GM19193 (cell line): ENCODE data around the gene GKN1.

ENCODE experiments used
- POLR2A ChIP-seq: IDR thresholded peaks from 4 replicates; pipeline ENCODE4 v1.6.1; 2011; ENCODE audit not compliant: insufficient read depth, insufficient read length; ENCODE audit errors: extremely low read depth

The GKN1 gene

GRCh38 chr2:68943581-68944568 lies 30.6 kb upstream of the GKN1 start:
- no peak for TF ChIP-seq POLR2A

- no peak for TF ChIP-seq POLR2A
Observed at GRCh38 chr2:68946117-68946516, 28.3 kb upstream of the GKN1 start.

DNA sequence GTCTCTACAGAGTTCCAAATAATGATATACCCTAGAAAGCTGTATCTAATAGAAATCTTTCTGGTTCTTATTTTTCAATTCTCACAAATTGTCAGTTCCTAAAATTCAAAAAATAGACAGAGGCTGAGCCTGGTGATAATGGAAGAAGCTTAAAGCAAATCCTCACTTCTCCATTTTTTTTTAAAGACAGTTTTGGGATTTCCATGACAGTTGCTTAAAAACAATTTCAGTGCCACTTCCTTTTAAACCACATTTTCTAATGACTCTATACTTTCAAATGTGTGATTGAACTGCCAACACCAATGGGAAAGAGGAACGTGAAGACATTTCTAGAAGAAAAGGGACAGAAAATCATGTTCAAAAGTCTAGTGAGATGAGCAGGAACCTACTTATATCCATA lies 25.7 kb upstream of the GKN1 start:
- TF ChIP-seq POLR2A = no peak

GRCh38 chr2:68951899-68952298 lies 22.5 kb upstream of the GKN1 start:
- TF ChIP-seq POLR2A = no peak

- no peak for TF ChIP-seq POLR2A
Observed at GRCh38 chr2:68952887-68953521, 21.4 kb upstream of the GKN1 start, which contains the start of gene GKN2. Gene GKN2, minus strand, starts transcription at chr2:68952893. Its CDS starts 32 bp downstream, at chr2:68952861.

DNA sequence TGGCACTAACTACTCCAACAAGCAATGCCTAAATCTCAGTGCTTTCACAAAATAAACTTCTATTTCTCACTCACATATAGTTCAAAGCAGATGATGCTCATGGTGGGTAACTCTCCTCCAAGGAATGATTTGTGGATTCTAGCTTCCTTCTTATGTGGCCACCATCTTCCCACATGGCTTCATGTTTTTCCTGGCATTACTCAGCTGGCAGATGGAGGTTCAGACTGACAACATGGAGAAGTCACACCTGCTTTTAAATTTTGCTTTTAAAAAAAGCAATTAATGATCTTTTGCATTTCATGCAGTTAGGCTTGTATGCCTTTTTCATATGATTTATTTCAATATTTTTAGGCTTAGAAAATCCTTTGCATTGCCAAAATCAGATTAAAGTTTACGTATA lies 15.4 kb upstream of the GKN1 start:
- TF ChIP-seq POLR2A = no peak

DNA sequence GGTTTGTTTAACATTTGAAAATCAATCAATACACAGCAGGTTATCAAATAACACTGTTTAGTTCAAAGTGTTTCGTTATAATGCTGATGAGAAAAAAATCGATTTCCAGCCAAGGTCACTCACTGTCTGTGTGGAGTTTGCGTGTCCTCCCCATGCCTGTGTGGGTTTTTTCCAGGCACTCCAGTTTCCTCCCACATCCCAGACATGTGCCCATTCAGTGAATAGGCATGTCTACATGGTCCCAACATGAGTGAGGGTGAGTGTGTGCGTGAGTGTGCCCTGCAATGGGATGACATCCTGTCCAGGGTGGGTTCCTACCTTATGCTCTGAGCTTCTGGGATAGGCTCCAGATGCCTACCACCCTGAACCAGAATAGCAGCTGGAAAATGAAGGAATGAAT lies 13.1 kb upstream of the GKN1 start:
- no peak for TF ChIP-seq POLR2A

DNA sequence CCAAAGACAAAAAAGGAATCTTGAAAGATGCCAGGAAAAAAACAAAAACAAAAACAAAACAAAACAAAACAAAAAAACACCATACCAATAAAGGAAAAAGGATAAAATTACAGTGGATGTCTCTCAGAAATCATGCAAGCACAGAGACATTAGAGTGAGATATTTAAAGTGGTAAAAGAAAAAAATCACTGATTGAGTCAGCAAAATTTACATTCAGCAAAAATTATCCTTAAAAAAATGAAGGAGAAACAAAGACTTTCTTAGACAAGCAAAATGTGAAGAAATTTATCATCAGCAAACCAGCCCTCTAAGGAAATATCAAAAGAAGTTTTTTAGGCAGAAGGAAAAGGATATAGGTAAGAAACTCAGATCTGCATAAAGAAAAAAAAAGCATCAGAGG lies 10.2 kb upstream of the GKN1 start:
- TF ChIP-seq POLR2A = no peak

- no peak for TF ChIP-seq POLR2A
Observed at GRCh38 chr2:68968221-68968620, 6.2 kb upstream of the GKN1 start.

DNA sequence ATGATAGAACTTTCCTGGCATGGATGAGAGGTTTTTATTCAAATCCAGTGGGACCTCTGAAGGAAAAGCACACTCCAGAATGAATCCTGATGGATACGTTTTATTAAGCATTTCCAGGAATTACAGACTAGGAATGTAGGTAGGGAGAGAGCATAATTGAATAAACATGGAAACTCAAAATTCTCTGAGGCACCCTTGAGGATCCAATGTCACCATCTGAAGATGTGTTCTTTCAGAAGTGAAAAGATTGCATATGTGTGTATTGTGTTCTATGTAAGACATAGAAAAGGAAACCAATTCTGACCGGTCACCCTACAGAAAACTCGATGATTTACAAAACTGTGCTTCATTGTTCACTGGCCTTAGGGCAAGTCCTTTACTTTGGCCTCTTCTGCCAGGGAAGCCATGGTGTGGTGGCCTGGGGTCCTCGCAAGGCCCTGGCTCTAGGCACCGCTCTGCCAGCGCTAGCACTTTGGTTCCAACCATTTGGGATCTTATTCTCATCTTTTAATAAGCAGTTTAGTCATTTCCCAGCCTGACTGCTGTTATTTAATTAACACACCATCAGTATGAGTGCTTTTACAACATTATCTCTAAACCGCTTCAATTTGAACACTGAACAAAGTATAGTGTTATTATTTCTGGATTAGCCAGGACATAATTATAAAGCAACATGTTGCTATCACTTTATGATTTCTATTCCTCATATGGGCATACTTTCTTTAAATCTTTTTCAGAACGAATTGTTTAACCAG lies 4.5 kb upstream of the GKN1 start:
- no peak for TF ChIP-seq POLR2A

- TF ChIP-seq POLR2A = no peak
Observed at GRCh38 chr2:68970566-68971265, 3.7 kb upstream of the GKN1 start.

GRCh38 chr2:68971591-68972231 lies 2.7 kb upstream of the GKN1 start:
- no peak for TF ChIP-seq POLR2A

DNA sequence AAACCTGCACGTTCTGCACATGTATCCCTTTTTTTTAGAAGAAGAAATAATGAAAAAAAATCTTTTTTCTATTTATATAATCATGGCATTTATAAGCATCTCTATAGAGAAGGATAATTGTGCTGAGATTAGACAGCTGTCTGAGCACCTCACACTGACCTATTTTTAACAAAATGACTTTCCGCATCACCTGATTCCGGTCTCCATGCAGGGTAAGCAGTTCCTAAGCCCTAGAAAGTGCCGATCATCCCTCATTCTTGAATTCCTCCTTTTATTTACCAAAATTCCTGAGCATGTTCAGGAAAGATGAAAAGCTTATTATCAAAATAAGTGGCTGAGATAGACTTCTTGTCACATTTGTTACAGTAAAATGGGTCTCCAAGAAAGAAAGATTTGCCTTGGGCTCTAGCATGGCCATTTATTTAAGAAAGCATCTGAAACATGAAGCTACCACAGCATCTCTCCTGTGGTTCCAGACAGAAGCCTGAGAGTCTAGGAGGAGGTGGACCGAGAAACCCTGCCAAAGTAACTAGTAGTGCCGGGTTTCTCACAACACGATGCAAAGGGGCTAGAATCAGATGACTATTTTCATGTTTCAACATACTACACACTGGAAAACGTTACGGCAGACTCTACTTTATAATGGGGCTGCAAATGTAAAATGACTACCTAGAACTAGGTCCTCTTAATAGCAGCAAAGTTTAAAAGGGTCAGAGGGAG lies 670 bp downstream of the GKN1 start:
- TF ChIP-seq POLR2A = no peak
